T-cell (primary cell): ENCODE data around the gene ZC3H12C. TPM values are rescaled to one million over a fixed set of nuclear protein-coding genes. Genes with fewer than 3 reads are reported as not detected.

Source experiments
- ATAC-seq, 4 experiments: fragments of 200-7000 bp in 3 of 4; fragments of 150-1000 bp in 1 of 4; cut with Tn5 transposase; replicated peaks in 1 of 4; 1 replicate in 3 of 4; 2 replicates in 1 of 4; pipeline ENCODE4 v1.10.0; 2021; ENCODE audit warnings: moderate library complexity in 3 of 4, mild to moderate bottlenecking in 2 of 4, moderate number of reproducible peaks in 1 of 4
- CTCF ChIA-PET, 2 donors: fragments of 300-600 bp; sonication (Branson Sonifier 250); formaldehyde crosslinking; loops; one replicate each; lab custom pipeline; 2022; ENCODE audit warnings: antibody characterized with exemption in 2 of 2; lab: Charles Lee
- POLR2A ChIA-PET, 2 donors: fragments of 300-600 bp; sonication (Branson Sonifier 250); formaldehyde crosslinking; loops; one replicate each; lab custom pipeline; 2022; ENCODE audit warnings: antibody characterized with exemption in 2 of 2; lab: Charles Lee
- DNase-seq, 35 experiments: peaks; one replicate each; pipeline versions ENCODE4 v3.0.0 to v3.0.0-alpha.2; 2013 to 2023
- H3K27ac ChIP-seq: one replicate; pipeline ENCODE4 v1.5.1; 2013; ENCODE audit warnings: low read length
- H3K27me3 ChIP-seq, 2 experiments: replicated peaks in 1 of 2; 1 replicate in 1 of 2; 2 replicates in 1 of 2; pipeline versions ENCODE4 v1.6.1 to v1.7.0; 2013; ENCODE audit warnings: low read length in 1 of 2, mixed read lengths in 1 of 2; ENCODE audit not compliant: control insufficient read depth in 2 of 2, insufficient read depth in 2 of 2; ENCODE audit errors: extremely low read depth in 1 of 2
- H3K36me3 ChIP-seq, 2 donors: 1 replicate in 1 of 2; 2 replicates in 1 of 2; pipeline versions ENCODE4 v1.6.1 to v1.7.0; 2013; ENCODE audit warnings: low read length in 1 of 2; ENCODE audit not compliant: control insufficient read depth in 2 of 2, insufficient read depth in 1 of 2; ENCODE audit errors: extremely low read depth in 1 of 2
- H3K4me1 ChIP-seq, 2 experiments: 1 replicate in 1 of 2; 2 replicates in 1 of 2; pipeline versions ENCODE4 v1.6.1 to v1.7.0; 2013; ENCODE audit warnings: low read length in 2 of 2, mixed read lengths in 1 of 2; ENCODE audit not compliant: insufficient read depth in 2 of 2, control insufficient read depth in 1 of 2; ENCODE audit errors: extremely low read depth in 1 of 2
- H3K4me3 ChIP-seq, 2 donors: 1 replicate in 1 of 2; 2 replicates in 1 of 2; pipeline versions ENCODE4 v1.5.1 to v1.7.0; 2013; ENCODE audit warnings: mild to moderate bottlenecking in 2 of 2, low read length in 1 of 2, moderate library complexity in 1 of 2; ENCODE audit not compliant: control insufficient read depth in 1 of 2; ENCODE audit errors: extremely low read depth in 1 of 2
- H3K9me3 ChIP-seq: 2 replicates; pipeline ENCODE4 v1.7.0; 2013
- H3K27ac Mint-ChIP-seq, 2 donors: one replicate each; pipeline ENCODE4 v1.8.0; 2020 to 2021; ENCODE audit warnings: mild to moderate bottlenecking in 2 of 2, mixed read lengths in 2 of 2
- H3K27me3 Mint-ChIP-seq, 2 donors: one replicate each; pipeline ENCODE4 v1.8.0; 2021 to 2022; ENCODE audit warnings: mixed read lengths in 2 of 2
- H3K36me3 Mint-ChIP-seq: one replicate; pipeline ENCODE4 v1.8.0; 2021; ENCODE audit warnings: mixed read lengths
- H3K4me1 Mint-ChIP-seq, 3 donors: one replicate each; pipeline ENCODE4 v1.8.0; 2020 to 2022; ENCODE audit warnings: mixed read lengths in 3 of 3, mild to moderate bottlenecking in 1 of 3
- H3K4me3 Mint-ChIP-seq, 3 donors: one replicate each; pipeline ENCODE4 v1.8.0; 2020 to 2022; ENCODE audit warnings: mild to moderate bottlenecking in 3 of 3, mixed read lengths in 3 of 3, moderate library complexity in 3 of 3
- H3K9me3 Mint-ChIP-seq, 3 donors: one replicate each; pipeline ENCODE4 v1.8.0; 2020 to 2022; ENCODE audit warnings: mixed read lengths in 3 of 3
- WGBS: methylation state at CpG from one replicate; pipeline ENCODE4 v1.1.5; 2013; ENCODE audit warnings: missing lambda C conversion rate; ENCODE audit not compliant: insufficient coverage; 5-methylcytosine and 5-hydroxymethylcytosine counted together
- total RNA-seq, 35 experiments: library from RNA in 6 of 35; stranded (reverse) in 6 of 35; fragments of 120-200 nt in 1 of 35; gene quantifications; one replicate each; pipeline versions ENCODE4 v1.2.1 to v1.2.4 and lab custom pipeline; 2013 to 2026

The ZC3H12C gene
- total RNA-seq = under 1 TPM; 0.10 to 0.23 (median 0.14) TPM
- 0.06 TPM for total RNA-seq (2013)
- 0.07 to 15.4 (median 1.6) reads per million in 29 experiments for total RNA-seq (lab: John Stamatoyannopoulos, UW)

GRCh38 chr11:110092515-110093406 is at the start of gene ZC3H12C:
Gene ZC3H12C (plus strand): TSS chr11:110093392. CDS start chr11:110093412, 20 bp downstream.
- Mint-ChIP-seq H3K36me3 (no peaks in the 10 kb centered on the region), H3K4me1 (peaks cover 5 to 12% (median 12%) of the 10 kb centered on the region in 3 donors), H3K27me3 (peaks cover 42 to 47% of the 10 kb centered on the region in 2 donors), H3K4me3 (peak within 1 kb of the TSS; percentile 64 to 80 (median 79)), H3K9me3 (no peaks in the 10 kb centered on the region), H3K27ac (no peak within 1 kb of the TSS)
- Histone ChIP-seq H3K9me3 (no peaks in the 10 kb centered on the region), H3K4me1 (peaks cover 6 to 9% of the 10 kb centered on the region in 2 experiments), H3K27me3 (peaks cover 0 to 22% of the 10 kb centered on the region in 2 experiments), H3K4me3 (peak within 1 kb of the TSS in 1 of 2 donors; percentile 77), H3K27ac (no peak within 1 kb of the TSS), H3K36me3 (no peaks in the 10 kb centered on the region)
- 2% methylated on average over 101 of the region's 110 CpGs for WGBS
- ChIA-PET CTCF (interaction anchor here in 1 of 2 donors (0.7 kb wide), 1 partner anchor 10 kb away, joined by 3 read pairs; no protein-coding TSS in a partner anchor), POLR2A (no interaction called here)
- DNase-seq (peak in 17 of 35 experiments; percentile 1 to 37 (median 7)), ATAC-seq (peak; percentile 28 to 71 (median 52))

GRCh38 chr11:110044226-110044968 is 48.8 kb upstream of the ZC3H12C start:
- ChIA-PET CTCF (no interaction called here), POLR2A (no interaction called here)
- peaks cover 0 to 3% of the 10 kb centered on the region in 2 experiments for H3K27me3 ChIP-seq
- H3K4me3 ChIP-seq = no peak overlapping the region
- DNase-seq = no peak
- Mint-ChIP-seq H3K4me1 (no peaks in the 10 kb centered on the region), H3K27me3 (peaks cover 8 to 16% of the 10 kb centered on the region in 2 donors), H3K36me3 (no peaks in the 10 kb centered on the region), H3K4me3 (no peak overlapping the region), H3K27ac (no peak overlapping the region), H3K9me3 (no peaks in the 10 kb centered on the region)
- no peaks in the 10 kb centered on the region for H3K9me3 ChIP-seq
- H3K27ac ChIP-seq = no peak overlapping the region
- no peaks in the 10 kb centered on the region for H3K36me3 ChIP-seq
- 96% methylated on average over 6 of the region's 9 CpGs for WGBS
- no peak for ATAC-seq
- H3K4me1 ChIP-seq = no peaks in the 10 kb centered on the region

- Histone ChIP-seq H3K27me3 (peaks cover 0 to 11% of the 10 kb centered on the region in 2 experiments), H3K27ac (no peak overlapping the region), H3K4me1 (no peaks in the 10 kb centered on the region), H3K4me3 (no peak overlapping the region), H3K36me3 (no peaks in the 10 kb centered on the region), H3K9me3 (no peaks in the 10 kb centered on the region)
- Mint-ChIP-seq H3K4me3 (no peak overlapping the region), H3K27me3 (peaks cover 5 to 8% of the 10 kb centered on the region in 2 donors), H3K4me1 (no peaks in the 10 kb centered on the region), H3K27ac (no peak overlapping the region), H3K36me3 (no peaks in the 10 kb centered on the region), H3K9me3 (peaks cover 0 to 1% (median 0%) of the 10 kb centered on the region in 3 donors)
- ATAC-seq = no peak
- WGBS = no CpG with 5 or more reads among the region's 2 CpGs
- POLR2A ChIA-PET = no interaction called here
- CTCF ChIA-PET = interaction anchor here in 1 of 2 donors (0.7 kb wide), 1 partner anchor 1176 kb away, joined by 3 read pairs; no protein-coding TSS in a partner anchor
- DNase-seq = no peak
These were observed 46.3 kb upstream of the ZC3H12C start for GRCh38 chr11:110046775-110047380.

GRCh38 chr11:110049501-110050200 is 43.5 kb upstream of the ZC3H12C start:
- DNase-seq (no peak), ATAC-seq (no peak)
- peaks cover 0 to 9% of the 10 kb centered on the region in 2 experiments for H3K27me3 ChIP-seq
- H3K27ac ChIP-seq = no peak overlapping the region
- Mint-ChIP-seq H3K4me3 (no peak overlapping the region), H3K27ac (no peak overlapping the region), H3K36me3 (no peaks in the 10 kb centered on the region), H3K27me3 (no peaks in the 10 kb centered on the region), H3K9me3 (peaks cover 12 to 19% (median 12%) of the 10 kb centered on the region in 3 donors), H3K4me1 (no peaks in the 10 kb centered on the region)
- no peak overlapping the region for H3K4me3 ChIP-seq
- POLR2A ChIA-PET = no interaction called here
- H3K4me1 ChIP-seq = no peaks in the 10 kb centered on the region
- no peaks in the 10 kb centered on the region for H3K36me3 ChIP-seq
- WGBS = 93% methylated on average over 32 of the region's 33 CpGs
- H3K9me3 ChIP-seq = no peaks in the 10 kb centered on the region
- CTCF ChIA-PET = no interaction called here

- no peaks in the 10 kb centered on the region for H3K4me1 ChIP-seq
- no peak overlapping the region for H3K4me3 ChIP-seq
- ATAC-seq (no peak), DNase-seq (no peak)
- Mint-ChIP-seq H3K4me3 (no peak overlapping the region), H3K27ac (no peak overlapping the region), H3K9me3 (peaks cover 12 to 19% (median 12%) of the 10 kb centered on the region in 3 donors), H3K4me1 (no peaks in the 10 kb centered on the region), H3K27me3 (no peaks in the 10 kb centered on the region), H3K36me3 (no peaks in the 10 kb centered on the region)
- no peaks in the 10 kb centered on the region for H3K9me3 ChIP-seq
- H3K27me3 ChIP-seq = peaks cover 0 to 10% of the 10 kb centered on the region in 2 experiments
- no peaks in the 10 kb centered on the region for H3K36me3 ChIP-seq
- no peak overlapping the region for H3K27ac ChIP-seq
- ChIA-PET CTCF (no interaction called here), POLR2A (no interaction called here)
- 80% methylated on average over 8 of the region's 8 CpGs for WGBS
These were observed 43.0 kb upstream of the ZC3H12C start for GRCh38 chr11:110050201-110050506.
